WERI-Rb-1 (cell line): ENCODE data around the gene MGAT1.

Source experiments
- DNase-seq: peaks from one replicate; pipeline ENCODE4 v3.0.0-alpha.2; 2020
- H3K27ac ChIP-seq: fragments of 250-450 bp; sonication (Bioruptor Pico); 2 replicates; pipeline ENCODE4 v1.5.1; 2020; ENCODE audit warnings: mild to moderate bottlenecking, moderate library complexity
- H3K27me3 ChIP-seq: fragments of 250-450 bp; sonication (Bioruptor Pico); 2 replicates; pipeline ENCODE4 v1.5.1; 2021; ENCODE audit warnings: mild to moderate bottlenecking, low read depth, moderate library complexity; ENCODE audit not compliant: insufficient read depth, severe bottlenecking
- H3K36me3 ChIP-seq: fragments of 250-450 bp; sonication (Bioruptor Pico); 2 replicates; pipeline ENCODE4 v1.5.1; 2020; ENCODE audit warnings: mild to moderate bottlenecking, moderate library complexity
- H3K4me3 ChIP-seq: 2 replicates; pipeline ENCODE4 v1.5.1; 2011; ENCODE audit warnings: low read depth, mild to moderate bottlenecking, control low read depth, low read length
- H3K9me3 ChIP-seq: fragments of 250-450 bp; sonication (Bioruptor Pico); 2 replicates; pipeline ENCODE4 v1.5.1; 2021; ENCODE audit warnings: mild to moderate bottlenecking, moderate library complexity; ENCODE audit not compliant: severe bottlenecking
- TF ChIP-seq, protein P1 (sequence below): IDR thresholded peaks from 2 replicates; pipeline ENCODE4 v1.5.1; 2011; ENCODE audit warnings: low read depth, mild to moderate bottlenecking, control low read depth, inconsistent platforms, low read length

The MGAT1 gene

GRCh38 chr5:180797256-180798192 lies 5.1 kb downstream of the MGAT1 start:
- DNase-seq = no peak
- Histone ChIP-seq H3K27me3 (no peaks in the 10 kb centered on the region), H3K36me3 (no peaks in the 10 kb centered on the region), H3K27ac (no peak overlapping the region), H3K4me3 (no peak overlapping the region), H3K9me3 (no peaks in the 10 kb centered on the region)
- TF ChIP-seq, protein P1, sequence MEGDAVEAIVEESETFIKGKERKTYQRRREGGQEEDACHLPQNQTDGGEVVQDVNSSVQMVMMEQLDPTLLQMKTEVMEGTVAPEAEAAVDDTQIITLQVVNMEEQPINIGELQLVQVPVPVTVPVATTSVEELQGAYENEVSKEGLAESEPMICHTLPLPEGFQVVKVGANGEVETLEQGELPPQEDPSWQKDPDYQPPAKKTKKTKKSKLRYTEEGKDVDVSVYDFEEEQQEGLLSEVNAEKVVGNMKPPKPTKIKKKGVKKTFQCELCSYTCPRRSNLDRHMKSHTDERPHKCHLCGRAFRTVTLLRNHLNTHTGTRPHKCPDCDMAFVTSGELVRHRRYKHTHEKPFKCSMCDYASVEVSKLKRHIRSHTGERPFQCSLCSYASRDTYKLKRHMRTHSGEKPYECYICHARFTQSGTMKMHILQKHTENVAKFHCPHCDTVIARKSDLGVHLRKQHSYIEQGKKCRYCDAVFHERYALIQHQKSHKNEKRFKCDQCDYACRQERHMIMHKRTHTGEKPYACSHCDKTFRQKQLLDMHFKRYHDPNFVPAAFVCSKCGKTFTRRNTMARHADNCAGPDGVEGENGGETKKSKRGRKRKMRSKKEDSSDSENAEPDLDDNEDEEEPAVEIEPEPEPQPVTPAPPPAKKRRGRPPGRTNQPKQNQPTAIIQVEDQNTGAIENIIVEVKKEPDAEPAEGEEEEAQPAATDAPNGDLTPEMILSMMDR = no peak

- TF ChIP-seq, protein P1 = no peak
- no peaks in the 10 kb centered on the region for H3K36me3 ChIP-seq
These were observed 6.8 kb downstream of the MGAT1 start for GRCh38 chr5:180795771-180796313.

GRCh38 chr5:180792965-180793287 lies 9.7 kb downstream of the MGAT1 start:
- TF ChIP-seq, protein P1 = no peak
- no peak for DNase-seq
- no peaks in the 10 kb centered on the region for H3K36me3 ChIP-seq

More at GRCh38 chr5:180795771-180796313, 6.8 kb downstream of the MGAT1 start:
- H3K4me3 ChIP-seq = no peak overlapping the region
- no peaks in the 10 kb centered on the region for H3K9me3 ChIP-seq
- no peak overlapping the region for H3K27ac ChIP-seq
- no peak for DNase-seq
- H3K27me3 ChIP-seq = no peaks in the 10 kb centered on the region

DNA sequence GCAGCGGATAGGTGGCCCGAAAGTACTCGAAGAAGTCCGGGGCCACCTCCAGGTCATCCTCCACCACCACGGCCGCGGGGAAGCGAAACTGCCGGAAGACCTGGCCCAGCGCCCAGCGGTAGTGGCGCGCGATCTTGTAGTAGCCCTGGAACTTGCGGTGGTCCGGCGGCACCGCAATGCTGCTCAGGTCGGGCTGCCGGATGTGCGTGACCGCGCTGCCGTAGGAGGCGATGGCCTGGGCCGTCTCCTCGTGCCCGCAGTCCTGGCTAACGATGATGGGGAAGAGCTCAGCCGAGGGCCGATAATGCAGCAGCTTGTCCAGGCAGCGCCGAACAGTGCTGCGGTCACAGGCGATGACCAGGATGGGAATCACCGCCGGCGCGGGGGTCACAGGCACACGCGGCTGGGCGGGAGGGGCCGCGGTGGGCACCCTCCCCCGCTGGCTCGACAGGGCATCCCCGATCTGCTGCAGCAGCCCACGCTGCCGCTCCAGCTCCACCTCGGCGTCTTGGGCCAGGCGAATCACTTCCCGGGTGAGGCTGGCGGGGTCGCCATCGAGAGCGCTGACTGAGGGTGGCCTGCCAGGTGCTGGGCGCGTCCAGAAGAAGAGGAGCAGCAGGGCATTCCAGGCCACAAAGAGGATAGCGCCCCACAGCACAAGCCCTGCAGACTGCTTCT lies 10.2 kb downstream of the MGAT1 start:
- H3K9me3 ChIP-seq = no peaks in the 10 kb centered on the region
- no peak overlapping the region for H3K4me3 ChIP-seq
- H3K27ac ChIP-seq = no peak overlapping the region
- no peak for DNase-seq
- H3K36me3 ChIP-seq = no peaks in the 10 kb centered on the region
- TF ChIP-seq, protein P1 = no peak
- H3K27me3 ChIP-seq = no peaks in the 10 kb centered on the region

More at GRCh38 chr5:180792965-180793287, 9.7 kb downstream of the MGAT1 start:
- no peak overlapping the region for H3K27ac ChIP-seq
- no peak overlapping the region for H3K4me3 ChIP-seq
- H3K9me3 ChIP-seq = no peaks in the 10 kb centered on the region
- H3K27me3 ChIP-seq = no peaks in the 10 kb centered on the region

DNA sequence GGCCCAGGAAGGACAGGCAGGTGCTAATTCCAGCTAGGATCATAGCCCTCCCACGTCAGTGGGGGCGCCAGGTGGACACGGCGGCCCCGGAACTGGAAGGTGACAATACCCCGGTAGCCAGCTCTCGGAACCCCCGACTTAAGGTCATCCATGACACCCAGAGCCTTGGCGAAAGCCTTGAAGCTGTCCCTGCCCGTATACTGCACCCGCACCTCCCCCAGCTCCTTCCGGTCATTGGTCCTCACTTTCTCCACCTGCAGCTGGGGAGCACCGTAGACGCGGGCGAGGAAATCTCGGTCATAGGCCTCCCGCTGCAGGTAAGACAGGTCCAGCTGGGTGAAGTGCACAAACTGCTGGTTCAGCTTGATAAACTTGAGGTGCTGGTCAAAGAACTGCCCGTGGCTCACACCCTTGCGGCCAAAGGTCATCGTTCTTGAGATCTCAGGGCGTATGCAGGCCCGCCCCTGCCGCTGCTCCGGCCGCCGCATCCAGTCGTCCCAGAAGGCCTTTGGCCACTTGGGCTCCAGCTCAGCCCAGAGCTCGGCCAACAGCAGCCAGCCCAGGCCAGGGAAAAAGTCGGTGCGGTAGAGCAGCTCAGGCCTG lies 10.9 kb downstream of the MGAT1 start:
- DNase-seq = no peak
- H3K9me3 ChIP-seq = no peaks in the 10 kb centered on the region
- no peak overlapping the region for H3K4me3 ChIP-seq
- TF ChIP-seq, protein P1 = no peak
- no peaks in the 10 kb centered on the region for H3K27me3 ChIP-seq
- H3K27ac ChIP-seq = no peak overlapping the region
- no peaks in the 10 kb centered on the region for H3K36me3 ChIP-seq
